HG02884 (cell line): ENCODE results near the gene KIF3C.
"Not testable (repeated sequence)": the region's sequence is repeated elsewhere in the genome, so short reads cannot be mapped to it uniquely, and the experiment has no call there.

Experiments used
- ATAC-seq: cut with Tn5 transposase; IDR thresholded peaks from one replicate; pipeline ENCODE4 v1.9.1; 2021; ENCODE audit warnings: mild to moderate bottlenecking, moderate library complexity; ENCODE audit not compliant: unreplicated experiment

KIF3C gene

DNA sequence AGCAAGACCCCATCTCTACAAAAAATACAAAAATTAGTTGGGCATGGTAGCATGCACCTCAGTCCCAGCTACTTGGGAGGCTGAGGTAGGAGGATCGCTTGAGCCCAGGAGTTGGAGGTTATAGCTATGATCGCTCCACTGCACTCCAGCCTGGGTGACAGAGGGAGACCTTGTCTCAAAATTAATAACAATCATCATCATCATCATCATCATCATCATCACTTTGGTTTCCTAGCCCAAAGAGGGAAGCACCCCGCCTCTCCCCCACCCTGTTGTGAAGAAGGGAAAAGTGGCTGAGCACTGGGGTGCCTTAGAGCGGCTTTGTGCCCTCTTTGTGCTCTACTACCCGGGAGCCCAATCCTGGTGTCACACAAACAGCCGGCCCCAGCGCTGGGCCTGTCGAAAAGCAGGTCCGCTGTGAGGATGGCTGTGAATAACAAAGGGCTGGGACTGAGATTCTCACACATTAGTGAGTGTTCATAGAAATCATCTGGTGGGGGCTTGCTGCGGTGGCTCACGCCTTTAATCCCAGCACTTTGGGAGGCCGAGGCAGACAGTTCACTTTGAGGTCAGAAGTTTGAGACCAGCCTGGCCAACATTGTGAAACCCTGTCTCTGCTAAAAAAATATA lies 61.4 kb downstream of the KIF3C start:
- ATAC-seq = no peak

DNA sequence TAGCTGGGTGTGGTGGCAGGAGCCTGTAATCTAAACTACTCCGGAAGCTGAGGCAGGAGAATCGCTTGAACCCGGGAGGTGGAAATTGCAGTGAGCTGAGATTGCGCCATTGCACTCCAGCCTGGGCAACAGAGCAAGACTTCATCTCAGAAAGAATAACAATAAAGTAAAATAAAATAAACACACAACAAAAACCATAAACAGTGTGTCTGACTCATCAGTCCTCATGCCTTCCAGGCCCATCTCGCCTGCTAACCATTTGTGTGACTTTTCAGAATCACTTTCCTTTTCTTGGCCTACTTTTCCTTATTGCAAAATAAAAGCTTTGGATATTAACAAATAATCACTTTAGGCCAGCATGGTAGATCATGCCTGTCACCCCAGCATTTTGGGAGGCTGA lies 62.0 kb downstream of the KIF3C start:
- no peak for ATAC-seq

DNA sequence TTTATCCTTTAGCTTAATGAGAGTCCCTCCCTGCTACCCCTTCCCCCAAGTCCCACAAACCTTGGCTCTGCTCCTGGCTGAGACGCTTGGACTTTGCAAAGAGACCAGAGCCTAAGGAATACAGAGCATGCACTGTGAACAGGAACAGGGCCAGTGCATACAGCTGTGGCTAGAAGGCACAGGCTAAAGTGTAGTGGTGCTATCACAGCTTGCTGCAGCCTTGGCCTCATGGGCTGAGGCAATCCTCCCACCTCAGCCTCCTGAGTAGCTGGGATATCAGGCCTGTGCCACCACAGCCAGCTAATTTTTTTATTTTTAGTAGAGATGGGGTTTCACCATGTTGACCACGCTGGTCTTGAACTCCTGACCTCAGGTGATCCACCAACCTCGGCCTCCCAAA lies 64.5 kb downstream of the KIF3C start:
- ATAC-seq = no peak

DNA sequence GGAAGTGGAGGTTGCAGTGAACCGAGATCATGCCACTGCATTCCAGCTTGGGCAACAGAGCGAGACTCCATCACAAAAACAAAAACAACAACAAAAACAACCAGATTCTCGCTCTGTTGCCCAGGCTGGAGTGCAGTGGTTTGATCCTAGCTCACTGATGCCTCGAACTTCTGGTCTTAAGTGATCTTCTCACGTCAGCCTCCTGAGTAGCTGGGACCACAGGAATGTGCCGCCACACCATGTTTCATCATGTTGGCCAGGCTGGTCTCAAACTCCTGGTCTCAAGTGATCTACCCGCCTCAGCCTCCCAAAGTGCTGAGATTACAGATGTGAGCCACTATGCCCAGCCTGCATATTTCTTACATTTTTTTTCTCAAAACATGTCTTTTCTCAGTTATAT lies 64.9 kb downstream of the KIF3C start:
- not testable (repeated sequence) for ATAC-seq

DNA sequence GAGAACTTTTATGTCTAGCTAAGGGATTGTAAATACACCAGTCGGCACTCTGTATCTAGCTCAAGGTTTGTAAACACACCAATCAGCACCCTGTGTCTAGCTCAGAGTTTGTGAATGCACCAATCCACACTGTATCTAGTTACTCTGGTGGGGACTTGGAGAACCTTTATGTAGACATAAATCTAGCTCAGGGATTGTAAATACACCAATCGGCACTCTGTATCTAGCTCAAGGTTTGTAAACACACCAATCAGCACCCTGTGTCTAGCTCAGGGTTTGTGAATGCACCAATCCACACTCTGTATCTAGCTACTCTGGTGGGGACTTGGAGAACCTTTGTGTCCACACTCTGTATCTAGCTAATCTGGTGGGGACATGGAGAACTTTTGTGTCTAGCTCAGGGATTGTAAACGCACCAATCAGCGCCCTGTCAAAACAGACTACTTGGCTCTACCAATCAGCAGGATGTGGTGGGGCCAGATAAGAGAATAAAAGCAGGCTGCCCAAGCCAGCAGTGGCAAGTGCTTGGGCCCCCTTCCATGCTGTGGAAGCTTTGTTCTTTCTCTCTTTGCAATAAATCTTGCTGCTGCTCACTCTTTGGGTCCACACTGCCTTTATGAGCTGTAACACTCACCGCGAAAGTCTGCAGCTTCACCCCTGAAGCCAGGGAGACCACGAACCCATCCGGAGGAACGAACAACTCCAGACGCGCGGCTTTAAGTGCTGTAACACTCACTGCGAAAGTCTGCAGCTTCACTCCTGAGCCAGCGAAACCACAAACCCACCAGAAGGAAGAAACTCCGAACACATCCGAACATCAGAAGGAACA lies 66.1 kb downstream of the KIF3C start:
- ATAC-seq = not testable (repeated sequence)

DNA sequence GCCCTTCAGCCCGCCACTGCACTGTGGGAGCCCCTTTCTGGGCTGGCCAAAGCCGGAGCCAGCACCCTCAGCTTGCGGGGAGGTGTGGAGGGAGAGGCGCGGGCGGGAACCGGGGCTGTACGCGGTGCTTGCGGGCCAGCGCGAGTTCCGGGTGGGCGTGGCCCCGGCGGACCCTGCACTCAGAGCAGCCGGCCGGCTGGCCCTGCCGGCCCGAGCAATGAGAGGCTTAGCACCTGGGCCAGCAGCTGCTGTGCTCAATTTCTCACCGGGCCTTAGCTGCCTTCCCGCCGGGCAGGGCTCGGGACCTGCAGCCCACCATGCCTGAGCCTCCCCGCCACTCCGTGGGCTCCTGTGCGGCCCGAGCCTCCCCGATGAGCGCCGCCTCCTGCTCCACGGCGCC lies 66.9 kb downstream of the KIF3C start:
- ATAC-seq = not testable (repeated sequence)

DNA sequence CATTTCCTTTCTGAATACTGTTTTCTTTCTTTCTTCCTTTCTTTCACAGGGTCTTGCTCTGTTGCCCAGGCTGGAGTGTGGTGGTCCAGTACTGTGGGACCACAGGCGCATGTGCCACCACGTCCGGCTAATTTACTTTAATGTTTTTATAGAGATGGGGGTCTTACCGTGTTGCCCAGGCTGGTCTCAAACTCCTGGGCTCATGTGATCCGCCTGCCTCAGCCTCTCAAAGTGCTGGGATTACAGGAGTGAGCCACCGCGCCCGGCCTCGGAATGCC lies 68.7 kb downstream of the KIF3C start:
- not testable (repeated sequence) for ATAC-seq

DNA sequence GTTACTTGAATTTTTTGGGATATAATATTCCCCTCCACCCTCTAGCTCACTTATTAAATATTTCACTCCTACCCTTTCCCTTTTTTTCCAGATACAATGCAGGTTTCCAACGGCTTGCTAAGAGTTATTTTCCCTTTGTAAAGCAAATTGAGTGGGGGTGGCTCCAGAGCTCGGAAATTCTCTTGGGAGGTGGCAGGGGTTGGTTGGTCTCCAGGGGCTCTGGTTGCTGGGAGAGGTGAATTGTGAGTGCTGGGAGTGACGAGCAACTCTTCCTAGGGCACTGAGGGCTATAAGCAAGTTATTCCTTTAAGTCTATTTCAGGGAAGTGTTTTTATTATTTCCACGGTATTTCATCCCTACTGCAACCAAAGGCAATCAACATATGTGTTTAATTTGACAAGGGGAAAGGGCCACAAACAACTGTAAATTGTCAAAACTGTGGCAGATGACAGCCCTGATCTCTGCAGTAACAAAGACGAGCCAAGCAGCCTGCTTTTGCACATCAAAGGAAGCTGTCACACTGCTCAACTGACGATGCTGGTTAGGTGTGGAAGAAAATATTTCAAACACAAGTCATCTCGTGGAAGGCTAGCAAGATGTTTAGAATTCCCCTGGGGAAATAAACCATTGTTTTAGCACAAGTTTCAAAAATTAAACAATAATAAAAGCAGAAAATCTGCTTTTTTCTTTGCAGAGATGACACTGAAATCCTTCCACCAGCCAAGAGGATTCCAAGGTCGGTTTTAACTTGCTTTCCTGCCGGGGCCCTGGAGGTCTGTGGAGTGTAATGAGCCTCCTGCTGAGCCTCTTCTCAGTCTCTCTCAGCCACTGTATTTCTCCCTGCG lies 69.2 kb downstream of the KIF3C start:
- no peak for ATAC-seq

DNA sequence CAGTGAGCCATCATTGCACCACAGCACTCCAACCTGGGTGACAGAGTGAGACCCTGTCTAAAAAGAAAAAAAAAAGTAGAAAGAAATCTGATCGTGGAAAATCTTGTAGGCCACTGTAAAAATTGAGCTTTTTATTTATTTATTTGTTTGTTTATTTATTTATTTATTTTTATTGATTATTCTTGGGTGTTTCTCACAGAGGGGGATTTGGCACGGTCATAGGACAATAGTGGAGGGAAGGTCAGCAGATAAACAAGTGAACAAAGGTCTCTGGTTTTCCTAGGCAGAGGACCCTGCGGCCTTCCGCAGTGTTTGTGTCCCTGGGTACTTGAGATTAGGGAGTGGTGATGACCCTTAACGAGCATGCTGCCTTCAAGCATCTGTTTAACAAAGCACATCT lies 72.7 kb downstream of the KIF3C start:
- ATAC-seq = not testable (repeated sequence)

DNA sequence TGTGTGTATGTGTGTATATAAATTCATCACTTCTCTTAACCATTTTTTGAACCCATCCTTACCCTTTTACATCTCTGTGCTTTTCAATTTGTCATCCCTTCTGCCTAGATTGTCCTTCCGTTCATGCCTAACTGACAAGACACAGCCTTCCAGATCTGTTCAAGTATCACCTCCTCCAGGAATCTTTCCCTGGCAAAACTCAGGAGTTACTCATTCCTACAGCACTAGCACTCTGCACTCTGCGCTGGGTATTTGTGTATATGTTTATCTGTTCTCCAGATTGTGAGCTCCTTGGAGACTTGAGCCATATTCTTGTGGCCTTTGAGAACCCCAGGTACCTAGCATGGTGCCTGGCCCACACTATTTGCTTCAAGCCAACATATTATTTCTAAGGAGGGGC lies 77.2 kb downstream of the KIF3C start:
- ATAC-seq = no peak

DNA sequence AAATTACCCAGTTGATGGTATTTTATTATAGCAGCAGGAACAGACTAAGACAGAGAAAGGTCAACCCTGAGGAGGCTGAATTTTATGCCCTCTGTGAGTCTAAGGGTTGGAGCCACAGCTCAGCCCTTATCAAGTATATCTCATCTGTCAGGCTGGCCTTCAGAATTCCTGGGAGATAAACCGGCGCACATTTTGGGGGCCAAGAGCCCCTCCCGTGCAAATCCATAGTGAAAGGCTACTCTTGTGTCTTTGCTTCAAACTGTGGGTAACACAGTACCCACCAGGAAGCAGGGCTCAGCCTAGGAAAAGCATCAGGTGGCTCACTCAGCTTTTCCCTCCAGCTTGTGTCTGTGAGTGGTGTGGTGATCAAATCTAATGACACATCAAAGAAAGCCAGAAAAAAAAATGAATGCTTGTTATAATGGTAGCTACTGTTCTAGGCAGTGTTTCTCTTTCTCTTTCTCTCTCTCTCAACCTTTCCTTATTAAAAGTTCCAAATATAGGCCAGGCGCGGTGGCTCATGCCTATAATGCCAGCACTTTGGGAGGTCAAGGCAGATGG lies 79.0 kb downstream of the KIF3C start:
- ATAC-seq = no peak

DNA sequence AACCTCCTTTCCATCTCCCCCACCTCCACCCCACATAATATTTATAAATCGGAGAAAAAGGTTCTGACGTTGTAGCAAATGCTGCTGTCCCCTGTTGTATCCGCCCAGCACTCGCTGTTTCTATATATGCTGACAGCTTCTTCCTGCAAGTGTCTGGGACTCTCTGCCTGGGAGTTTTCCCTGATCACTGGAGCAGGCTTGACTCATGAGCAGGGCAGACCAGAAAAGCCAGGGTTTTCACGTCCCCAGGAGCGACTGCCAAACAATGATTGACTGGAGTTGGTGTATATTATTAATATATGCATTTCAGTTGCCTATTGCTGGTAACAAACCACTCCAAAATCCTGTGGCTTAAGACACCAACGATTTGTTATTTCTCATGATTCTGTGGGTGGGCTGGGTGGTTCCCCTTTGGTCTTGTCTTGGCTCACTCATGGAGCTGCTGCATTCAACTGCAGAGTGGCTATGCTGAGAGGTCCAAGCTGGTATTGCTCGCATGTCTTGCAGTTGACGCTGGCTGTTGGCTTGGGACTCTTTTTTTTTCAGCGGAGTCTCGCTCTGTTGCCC lies 82.8 kb downstream of the KIF3C start:
- no peak for ATAC-seq

DNA sequence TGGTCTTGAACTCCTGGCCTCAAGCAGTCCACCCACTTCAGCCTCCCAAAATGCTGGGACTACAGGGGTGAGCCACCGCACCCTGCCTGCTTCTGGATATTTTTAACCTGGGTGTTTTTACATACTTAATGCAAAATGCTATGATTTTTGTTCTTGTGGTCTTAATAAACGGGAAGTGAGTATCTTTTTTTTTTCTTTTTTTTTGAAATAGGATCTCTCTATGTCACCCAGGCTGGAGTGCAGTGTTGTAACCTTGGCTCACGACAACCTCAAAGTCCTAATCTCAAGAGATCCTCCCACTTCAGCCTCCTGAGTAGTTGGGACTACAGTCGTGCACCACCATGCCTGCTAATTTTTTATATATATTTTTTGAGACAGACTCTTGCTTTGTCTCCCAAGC lies 84.8 kb downstream of the KIF3C start:
- ATAC-seq = no peak

DNA sequence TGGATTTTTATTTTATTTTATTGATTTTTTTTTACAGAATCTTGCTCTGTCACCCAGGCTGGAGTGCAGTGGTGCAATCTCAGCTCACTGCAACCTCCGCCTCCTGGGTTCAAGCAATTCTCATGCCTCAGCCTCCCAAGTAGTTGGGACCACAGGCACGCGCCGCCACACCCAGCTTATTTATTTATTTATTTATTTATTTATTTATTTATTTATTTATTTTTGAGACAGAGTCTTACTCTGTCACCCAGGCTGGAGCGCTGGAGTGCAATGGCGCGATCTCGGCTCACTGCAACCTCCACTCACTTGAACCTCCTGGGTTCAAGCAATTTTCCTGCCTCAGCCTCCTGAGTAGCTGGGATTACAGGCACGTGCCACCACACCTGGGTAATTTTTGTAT lies 86.0 kb downstream of the KIF3C start:
- ATAC-seq = not testable (repeated sequence)

DNA sequence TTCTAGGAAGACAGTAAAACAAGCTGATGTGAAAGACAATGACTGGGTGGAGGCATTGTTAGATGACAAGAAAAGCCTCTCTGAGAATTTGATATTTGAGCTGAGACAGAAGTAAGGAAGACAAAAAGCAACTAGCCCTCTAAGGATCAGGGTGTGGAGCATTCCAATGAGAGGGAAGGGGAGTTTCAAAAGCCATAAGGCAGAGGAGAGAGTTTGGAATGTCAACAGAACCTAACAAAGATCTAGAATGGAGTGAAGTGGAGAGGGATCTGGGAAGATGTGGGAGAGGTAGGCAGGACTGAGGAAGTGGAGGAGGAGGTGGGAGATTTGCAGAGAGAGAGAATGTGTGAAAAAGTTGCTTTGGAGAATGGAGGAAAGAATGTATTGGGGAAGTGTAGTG lies 86.7 kb downstream of the KIF3C start:
- ATAC-seq = no peak

DNA sequence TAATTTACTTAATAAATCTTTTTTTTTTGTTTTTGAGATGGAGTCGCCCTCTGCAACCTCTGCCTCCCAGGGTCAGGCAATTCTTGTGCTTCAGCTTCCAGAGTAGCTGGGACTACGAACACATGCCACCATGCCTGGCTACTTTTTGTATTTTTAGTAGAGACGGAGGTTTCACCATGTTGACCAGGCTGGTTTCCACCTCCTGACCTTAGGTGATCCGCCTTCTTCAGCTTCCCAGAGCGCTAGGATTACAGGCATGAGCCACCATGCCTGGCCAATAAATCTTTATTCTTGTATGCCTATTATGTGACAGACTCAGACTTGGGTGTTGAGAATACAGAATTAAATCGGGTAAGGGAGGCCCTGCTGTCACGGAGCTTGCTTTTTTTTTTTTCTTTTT lies 87.3 kb downstream of the KIF3C start:
- ATAC-seq = no peak

DNA sequence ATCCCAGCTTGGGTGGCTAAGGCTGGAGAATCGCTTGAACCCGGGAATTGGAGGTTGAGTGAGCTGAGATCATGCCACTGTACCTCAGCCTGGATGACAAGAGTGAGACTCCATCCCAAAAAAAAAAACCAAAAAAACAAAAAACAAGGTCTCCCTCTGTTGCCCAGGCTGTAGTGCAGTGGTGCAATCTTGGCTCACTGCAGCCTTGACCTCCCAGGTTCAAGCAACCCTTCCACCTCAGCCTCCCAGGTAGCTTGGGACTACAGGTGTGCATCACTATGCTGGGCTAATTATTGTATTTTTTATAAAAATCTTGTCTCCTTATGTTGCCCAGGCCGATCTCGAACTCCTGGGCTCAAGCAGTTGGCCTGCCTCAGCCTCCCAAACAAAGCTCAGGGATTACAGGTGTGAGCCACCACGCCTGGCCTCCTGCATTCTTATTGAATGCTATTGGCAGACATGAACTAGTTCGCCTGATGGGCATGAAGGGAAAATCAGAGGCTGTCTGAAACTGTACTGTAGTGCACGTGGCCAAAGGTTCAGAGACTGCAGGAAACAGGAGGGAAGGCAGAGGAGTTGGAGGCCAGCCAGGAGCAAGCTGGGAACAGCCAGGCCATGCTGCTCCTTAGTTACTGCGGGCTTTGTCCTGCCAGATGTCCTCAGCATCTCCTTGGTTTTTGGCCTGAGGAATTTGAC lies 88.0 kb downstream of the KIF3C start:
- no peak for ATAC-seq

DNA sequence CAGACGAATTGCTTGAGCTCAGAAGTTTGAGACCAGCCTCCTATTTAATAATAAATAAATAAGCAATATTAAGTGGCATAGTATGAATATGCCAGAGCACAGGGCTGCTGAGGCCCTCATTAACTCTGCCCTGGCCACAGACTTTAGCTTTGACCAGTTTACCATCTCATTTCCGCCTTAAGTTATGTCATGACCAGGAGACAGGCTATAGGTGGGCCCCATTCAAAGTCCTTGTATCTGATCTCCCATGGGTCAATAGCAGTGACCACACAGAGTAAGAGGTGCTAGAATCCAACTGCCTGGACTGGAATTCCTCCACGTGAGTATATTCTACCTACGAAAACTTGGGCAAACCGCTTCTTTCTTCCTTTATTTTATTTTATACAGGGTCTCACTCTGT lies 90.6 kb downstream of the KIF3C start:
- ATAC-seq = no peak

DNA sequence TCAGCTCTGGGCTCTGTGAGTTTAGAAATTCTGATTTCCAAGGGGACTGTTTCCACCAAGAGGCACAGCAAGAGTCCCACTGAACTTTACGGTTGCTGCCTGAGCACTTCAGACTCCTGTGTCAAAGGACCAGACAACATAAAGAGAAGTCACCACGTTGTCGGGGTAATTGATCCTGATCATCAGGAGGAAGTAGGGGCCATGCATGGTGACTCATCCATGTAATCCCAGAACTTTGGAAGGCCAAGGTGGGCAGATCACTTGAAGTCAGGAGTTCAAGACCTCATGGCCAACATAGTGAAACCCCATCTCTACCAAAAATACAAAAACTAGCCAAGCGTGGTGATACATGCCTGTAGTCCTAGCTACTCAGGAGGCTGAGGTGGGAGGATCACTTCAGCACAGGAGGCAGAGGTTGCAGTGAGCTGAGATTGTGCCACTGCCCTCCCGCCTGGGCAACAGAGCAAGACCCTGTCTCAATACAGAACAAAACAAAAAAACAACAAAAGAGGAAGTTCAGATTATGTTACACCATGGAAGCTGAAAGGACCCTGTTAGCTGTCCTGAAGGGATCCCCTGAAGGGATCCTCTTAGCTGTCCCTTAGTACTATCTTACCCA lies 94.6 kb downstream of the KIF3C start:
- no peak for ATAC-seq

DNA sequence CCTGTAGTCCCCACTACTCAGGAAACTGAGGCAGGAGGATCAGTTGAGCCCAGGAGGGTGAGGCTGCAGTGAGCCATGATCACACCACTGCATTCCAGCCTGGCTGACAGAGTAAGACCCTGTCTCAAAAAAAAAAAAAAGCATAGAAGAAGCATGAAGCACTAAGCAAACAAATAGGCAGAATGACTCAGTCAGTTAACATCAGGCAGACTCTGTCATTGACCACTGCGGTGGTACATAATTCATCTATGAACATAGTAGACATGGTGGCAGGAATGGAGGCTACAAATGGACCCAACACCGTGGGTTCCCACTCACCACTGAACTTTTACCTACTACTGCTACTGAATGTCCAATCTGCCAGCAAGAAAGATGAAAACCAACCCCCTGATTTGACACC lies 96.4 kb downstream of the KIF3C start:
- no peak for ATAC-seq
